Limb (tissue), 2 donors: ENCODE data around the gene KRT71.
"Not testable (repeated sequence)": the region's sequence is repeated elsewhere in the genome, so short reads cannot be mapped to it uniquely, and the experiment has no call there.

ENCODE experiments used
- DNase-seq, 2 donors: peaks; one replicate each; pipeline ENCODE4 v3.0.0-alpha.2; 2016; ENCODE audit errors: extremely low spot score in 2 of 2

Gene KRT71

GRCh38 chr12:52552681-52553195, at the start of gene KRT71:
KRT71 (minus strand) TSS chr12:52553145; CDS start chr12:52553077, 68 bp downstream.
- DNase-seq, result no peak

GRCh38 chr12:52602552-52602951, 49.6 kb upstream of the KRT71 start:
- no peak for DNase-seq

GRCh38 chr12:52601671-52602070, 48.7 kb upstream of the KRT71 start:
- DNase-seq, result no peak

- no peak for DNase-seq
Observed at GRCh38 chr12:52600941-52601481, 48.1 kb upstream of the KRT71 start, which contains the start of gene KRT72. KRT72 (minus strand) TSS chr12:52601463; CDS start chr12:52601452, 11 bp downstream.

- no peak for DNase-seq
Observed at GRCh38 chr12:52600475-52600874, 47.5 kb upstream of the KRT71 start.

- no peak for DNase-seq
Observed at GRCh38 chr12:52600071-52600470, 47.1 kb upstream of the KRT71 start.

- DNase-seq, result no peak
Observed at GRCh38 chr12:52598966-52599365, 46.0 kb upstream of the KRT71 start.

- not testable (repeated sequence) for DNase-seq
Observed at GRCh38 chr12:52594237-52594636, 41.3 kb upstream of the KRT71 start.

GRCh38 chr12:52591521-52591920, 38.6 kb upstream of the KRT71 start:
- no peak for DNase-seq

GRCh38 chr12:52590021-52590420, 37.1 kb upstream of the KRT71 start:
- DNase-seq, result no peak

- DNase-seq, result no peak
Observed at GRCh38 chr12:52587563-52587962, 34.6 kb upstream of the KRT71 start.

- DNase-seq, result peak in 1 of 2 donors; percentile 15
Observed at GRCh38 chr12:52585946-52586345, 33.0 kb upstream of the KRT71 start.

GRCh38 chr12:52585066-52585465, 32.1 kb upstream of the KRT71 start:
- no peak for DNase-seq

- DNase-seq, result no peak
Observed at GRCh38 chr12:52584156-52584682, 31.3 kb upstream of the KRT71 start.

GRCh38 chr12:52582971-52583456, 30.1 kb upstream of the KRT71 start:
- DNase-seq, result peak; percentile 38 to 69

GRCh38 chr12:52582486-52582885, 29.5 kb upstream of the KRT71 start:
- DNase-seq, result no peak

- DNase-seq, result no peak
Observed at GRCh38 chr12:52581481-52581880, 28.5 kb upstream of the KRT71 start.

- DNase-seq, result no peak
Observed at GRCh38 chr12:52581066-52581465, 28.1 kb upstream of the KRT71 start.

- no peak for DNase-seq
Observed at GRCh38 chr12:52580496-52580895, 27.6 kb upstream of the KRT71 start.

- no peak for DNase-seq
Observed at GRCh38 chr12:52579468-52580465, 26.8 kb upstream of the KRT71 start.

GRCh38 chr12:52578469-52578868, 25.5 kb upstream of the KRT71 start:
- no peak for DNase-seq

- no peak for DNase-seq
Observed at GRCh38 chr12:52577316-52577715, 24.4 kb upstream of the KRT71 start.
